Endothelial cell of umbilical vein (primary cell): ENCODE results near the gene SIGLEC7. TPM values are rescaled to one million over a fixed set of nuclear protein-coding genes. Genes with fewer than 3 reads are reported as not detected.

Source experiments
- BruUV-seq: library from RNA; stranded (reverse); fragments of 400-500 nt; replicated peaks from 2 replicates; lab custom pipeline; 2021; lab: Mats Ljungman, UMichigan
- CTCF ChIA-PET: fragments of 300-600, 350-600 bp; sonication (Branson Sonifier 250); formaldehyde crosslinking; loops from one replicate; lab custom pipeline; 2021; ENCODE audit warnings: antibody characterized with exemption, inconsistent platforms; lab: Charles Lee
- POLR2A ChIA-PET: fragments of 300-600, 350-600 bp; sonication (Branson Sonifier 250); formaldehyde crosslinking; loops from one replicate; lab custom pipeline; 2021; ENCODE audit warnings: antibody characterized with exemption, inconsistent platforms; lab: Charles Lee
- DNase-seq: peaks from one replicate; pipeline ENCODE4 v3.0.0-alpha.2; 2011; ENCODE audit warnings: low read depth, low spot score
- FAIRE-seq: peaks from 2 replicates; lab custom pipeline; 2011; peaks lifted over from hg19 to GRCh38; lab: Jason Lieb, UNC
- H2AFZ ChIP-seq: 2 replicates; pipeline ENCODE4 v1.6.0; 2012; ENCODE audit warnings: low read depth, low read length, control low read depth, inconsistent platforms
- H3K27ac ChIP-seq: 2 replicates; pipeline ENCODE4 v1.5.1; 2011; ENCODE audit warnings: low read depth, mild to moderate bottlenecking, control low read depth, low read length, moderate library complexity; ENCODE audit not compliant: insufficient read depth
- H3K27me3 ChIP-seq, 2 experiments: 2 replicates each; pipeline versions ENCODE4 v1.6.0 to v1.6.1; 2011; ENCODE audit warnings: low read length in 2 of 2, mixed read lengths in 1 of 2; ENCODE audit not compliant: control insufficient read depth in 2 of 2, insufficient read depth in 2 of 2
- H3K36me3 ChIP-seq, 2 experiments: 2 replicates in 1 of 2; 3 replicates in 1 of 2; pipeline ENCODE4 v1.5.1; 2011; ENCODE audit warnings: low read length in 2 of 2, mild to moderate bottlenecking in 1 of 2, moderate library complexity in 1 of 2; ENCODE audit not compliant: control insufficient read depth in 2 of 2, insufficient read depth in 2 of 2; ENCODE audit errors: extremely low read depth in 1 of 2
- H3K4me1 ChIP-seq: 3 replicates; pipeline ENCODE4 v1.5.1; 2011; ENCODE audit warnings: mild to moderate bottlenecking, low read length; ENCODE audit not compliant: control insufficient read depth, insufficient read depth; ENCODE audit errors: extremely low read depth
- H3K4me2 ChIP-seq: 2 replicates; pipeline ENCODE4 v1.6.1; 2011; ENCODE audit warnings: low read length, control low read depth, mixed read lengths; ENCODE audit not compliant: insufficient read depth
- H3K4me3 ChIP-seq, 3 experiments: fragments of 200-600 bp in 1 of 3; sonication (generic), shearing (Covaris generic) in 1 of 3; replicated peaks in 1 of 3; 2 replicates each; pipeline ENCODE4 v1.5.1; 2011 to 2016; ENCODE audit warnings: control low read depth in 3 of 3, low read length in 3 of 3, mild to moderate bottlenecking in 2 of 3, inconsistent platforms in 1 of 3, low read depth in 1 of 3, moderate library complexity in 1 of 3; ENCODE audit not compliant: insufficient read depth in 1 of 3
- H3K79me2 ChIP-seq: 2 replicates; pipeline ENCODE4 v1.6.0; 2012; ENCODE audit warnings: low read length, inconsistent platforms; ENCODE audit not compliant: control insufficient read depth, insufficient read depth
- H3K9ac ChIP-seq: replicated peaks from 2 replicates; pipeline ENCODE3; 2011; ENCODE audit warnings: low read length, control low read depth; ENCODE audit not compliant: insufficient read depth; ENCODE audit errors: extremely low read depth
- H3K9me1 ChIP-seq: replicated peaks from 3 replicates; pipeline ENCODE4 v1.6.0; 2011; ENCODE audit warnings: mild to moderate bottlenecking, low read length; ENCODE audit not compliant: control insufficient read depth, insufficient read depth; ENCODE audit errors: extremely low read depth
- H3K9me3 ChIP-seq: replicated peaks from 2 replicates; pipeline ENCODE4 v1.5.1; 2012; ENCODE audit warnings: low read length, inconsistent platforms; ENCODE audit not compliant: control insufficient read depth, insufficient read depth
- H4K20me1 ChIP-seq: replicated peaks from 2 replicates; pipeline ENCODE3; 2011; ENCODE audit warnings: mild to moderate bottlenecking, low read length; ENCODE audit not compliant: control insufficient read depth, insufficient read depth; ENCODE audit errors: extremely low read depth
- EZH2 ChIP-seq: IDR thresholded peaks from 2 replicates; pipeline ENCODE4 v1.6.1; 2012; ENCODE audit warnings: borderline replicate concordance, low read depth, mild to moderate bottlenecking, moderate library complexity, low read length, inconsistent platforms; ENCODE audit not compliant: severe bottlenecking
- FOS ChIP-seq: IDR thresholded peaks from 2 replicates; pipeline ENCODE4 v1.6.1; 2011; ENCODE audit warnings: mild to moderate bottlenecking, low read length, moderate library complexity, borderline replicate concordance; ENCODE audit not compliant: insufficient read depth
- GATA2 ChIP-seq: IDR thresholded peaks from 2 replicates; pipeline ENCODE4 v1.7.0; 2011; ENCODE audit warnings: low read depth, mild to moderate bottlenecking, moderate library complexity, mixed read lengths, low read length; ENCODE audit not compliant: insufficient read length, insufficient read depth
- JUN ChIP-seq: IDR thresholded peaks from 2 replicates; pipeline ENCODE4 v1.6.1; 2011; ENCODE audit warnings: borderline replicate concordance, low read depth; ENCODE audit not compliant: insufficient read length, insufficient read depth
- MYC ChIP-seq: IDR thresholded peaks from one replicate; pipeline ENCODE4 v1.6.1; 2011; ENCODE audit warnings: mild to moderate bottlenecking, low read depth, low read length
- POLR2A ChIP-seq: IDR thresholded peaks from 2 replicates; pipeline ENCODE4 v1.6.1; 2012; ENCODE audit warnings: low read depth, mild to moderate bottlenecking, control low read depth, low read length
- POLR2AphosphoS5 ChIP-seq: IDR thresholded peaks from 2 replicates; pipeline ENCODE4 v1.6.1; 2012; ENCODE audit warnings: low read depth, mild to moderate bottlenecking, control low read depth, low read length, moderate library complexity; ENCODE audit not compliant: insufficient read depth
- dilution Hi-C: fragments of 300-500 bp; cut with MboI; formaldehyde crosslinking; loops from one replicate; pipeline ENCODE4 v1.15.0; 2019; ENCODE audit warnings: low sequenced_read_pairs; ENCODE audit not compliant: extremely low pct_ligation_motif_present
- intact Hi-C: fragments of 100-400 bp; cut with micrococcal nuclease; formaldehyde crosslinking; loops from one replicate; pipeline ENCODE4 v1.10.0; 2022
- polyA plus RNA-seq, 4 experiments: library from polyadenylated mRNA; depleted of rRNA in 3 of 4; stranded (reverse) in 3 of 4; unstranded in 1 of 4; fragments of >200 nt; gene quantifications; 2 replicates each; pipeline versions ENCODE4 v1.2.1 to v1.2.3, GENCODE V29; 2011 to 2012; ENCODE audit warnings: missing spikeins in 1 of 4
- total RNA-seq: library from RNA; stranded (reverse); gene quantifications from 2 replicates; pipeline ENCODE4 v1.2.3, GENCODE V29; 2021
- TF ChIP-seq, protein P1 (sequence below): IDR thresholded peaks from 2 replicates; pipeline ENCODE4 v1.6.1; 2011; ENCODE audit not compliant: insufficient read depth, insufficient read length
- TF ChIP-seq, protein P2 (sequence below), 2 donors: IDR thresholded peaks; 1 replicate in 1 of 2; 2 replicates in 1 of 2; pipeline ENCODE4 v1.5.1; 2011; ENCODE audit warnings: low read length in 2 of 2, mild to moderate bottlenecking in 2 of 2, moderate library complexity in 2 of 2, control low read depth in 1 of 2, inconsistent platforms in 1 of 2, low read depth in 1 of 2; ENCODE audit not compliant: insufficient read depth in 1 of 2; ENCODE audit errors: extremely low read depth in 1 of 2

SIGLEC7 gene
- total and polyA plus RNA-seq, 2 donors (not counting 3 experiments of a cell fraction or from before 2014, with no cell fraction given): not detected

DNA sequence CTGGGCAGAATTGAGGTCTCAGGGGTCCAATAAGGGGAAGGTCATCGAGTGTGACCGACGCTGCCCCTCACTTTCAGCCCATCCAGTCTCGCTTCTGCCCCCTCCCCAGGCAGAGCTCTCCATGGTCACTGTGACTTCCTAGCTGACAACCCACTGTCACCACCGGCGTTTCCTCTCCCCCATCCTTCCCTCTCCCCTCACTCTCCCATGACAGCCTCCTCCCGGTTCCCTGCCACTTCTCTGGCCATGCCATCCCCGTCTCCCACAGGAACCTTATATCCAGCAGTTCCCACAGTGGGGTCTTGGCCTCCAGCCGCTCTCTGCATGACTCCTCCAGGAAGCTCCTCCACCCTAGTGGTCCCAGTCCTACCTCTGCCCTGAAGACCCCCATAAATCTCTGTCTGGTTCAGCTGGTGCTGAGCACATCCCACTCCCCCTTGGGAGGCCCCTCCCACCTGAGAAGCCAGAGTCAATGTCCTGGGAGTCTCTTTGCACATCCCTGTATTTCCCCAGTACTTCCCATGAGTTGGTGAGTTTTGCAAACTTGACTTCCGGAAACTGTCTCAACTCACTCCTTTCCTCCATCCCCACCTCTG, 58.1 kb downstream of the SIGLEC7 start:
- TF ChIP-seq FOS (no peak), GATA2 (no peak), POLR2A (no peak), MYC (no peak), EZH2 (no peak), JUN (no peak), POLR2AphosphoS5 (no peak)
- TF ChIP-seq, protein P1, sequence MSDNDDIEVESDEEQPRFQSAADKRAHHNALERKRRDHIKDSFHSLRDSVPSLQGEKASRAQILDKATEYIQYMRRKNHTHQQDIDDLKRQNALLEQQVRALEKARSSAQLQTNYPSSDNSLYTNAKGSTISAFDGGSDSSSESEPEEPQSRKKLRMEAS: no peak
- TF ChIP-seq, protein P2, sequence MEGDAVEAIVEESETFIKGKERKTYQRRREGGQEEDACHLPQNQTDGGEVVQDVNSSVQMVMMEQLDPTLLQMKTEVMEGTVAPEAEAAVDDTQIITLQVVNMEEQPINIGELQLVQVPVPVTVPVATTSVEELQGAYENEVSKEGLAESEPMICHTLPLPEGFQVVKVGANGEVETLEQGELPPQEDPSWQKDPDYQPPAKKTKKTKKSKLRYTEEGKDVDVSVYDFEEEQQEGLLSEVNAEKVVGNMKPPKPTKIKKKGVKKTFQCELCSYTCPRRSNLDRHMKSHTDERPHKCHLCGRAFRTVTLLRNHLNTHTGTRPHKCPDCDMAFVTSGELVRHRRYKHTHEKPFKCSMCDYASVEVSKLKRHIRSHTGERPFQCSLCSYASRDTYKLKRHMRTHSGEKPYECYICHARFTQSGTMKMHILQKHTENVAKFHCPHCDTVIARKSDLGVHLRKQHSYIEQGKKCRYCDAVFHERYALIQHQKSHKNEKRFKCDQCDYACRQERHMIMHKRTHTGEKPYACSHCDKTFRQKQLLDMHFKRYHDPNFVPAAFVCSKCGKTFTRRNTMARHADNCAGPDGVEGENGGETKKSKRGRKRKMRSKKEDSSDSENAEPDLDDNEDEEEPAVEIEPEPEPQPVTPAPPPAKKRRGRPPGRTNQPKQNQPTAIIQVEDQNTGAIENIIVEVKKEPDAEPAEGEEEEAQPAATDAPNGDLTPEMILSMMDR (IDR thresholded peaks at IDR 0.05; ENCODE audit: extremely low read depth in 1 of 2, insufficient read depth in 1 of 2, low read depth in 1 of 2, low read length in 2 of 2): no peak
- H2AFZ ChIP-seq: no peak overlapping the region
- dilution Hi-C loops: no loop called here
- no peaks in the 10 kb centered on the region for H3K9me1 ChIP-seq
- ChIA-PET POLR2A (no interaction called here), CTCF (no interaction called here)
- no peak overlapping the region for H3K4me2 ChIP-seq
- no peaks in the 10 kb centered on the region for H3K79me2 ChIP-seq
- H4K20me1 ChIP-seq: no peaks in the 10 kb centered on the region
- H3K9me3 ChIP-seq: no peaks in the 10 kb centered on the region
- no peak overlapping the region for H3K9ac ChIP-seq
- FAIRE-seq (no peak), DNase-seq (no peak)
- H3K4me1 ChIP-seq: no peaks in the 10 kb centered on the region
- H3K4me3 ChIP-seq: no peak overlapping the region
- no peaks in the 10 kb centered on the region for H3K27me3 ChIP-seq
- intact Hi-C loops: no loop called here
- H3K27ac ChIP-seq: no peak overlapping the region
- no TSS peak for BruUV-seq
- H3K36me3 ChIP-seq: no peaks in the 10 kb centered on the region
